Panc1 (cell line): Measurements from ENCODE around the gene RCSD1. TPM values are rescaled to one million over a fixed set of nuclear protein-coding genes. Genes with fewer than 3 reads are reported as not detected.

Source experiments
- ATAC-seq: fragments of 200-7000 bp; cut with Tn5 transposase; 2 replicates; pipeline ENCODE4 v1.9.1; 2020; ENCODE audit warnings: mild to moderate bottlenecking, moderate library complexity
- BruUV-seq: library from RNA; stranded (reverse); fragments of 400-500 nt; replicated peaks from 2 replicates; lab custom pipeline; 2021; lab: Mats Ljungman, UMichigan
- CTCF ChIA-PET: fragments of 300-600 bp; sonication (Branson Sonifier 250); formaldehyde crosslinking; loops from one replicate; lab custom pipeline; 2022; ENCODE audit warnings: antibody characterized with exemption; lab: Charles Lee
- POLR2A ChIA-PET: fragments of 300-600 bp; sonication (Branson Sonifier 250); formaldehyde crosslinking; loops from one replicate; lab custom pipeline; 2022; ENCODE audit warnings: antibody characterized with exemption; lab: Charles Lee
- DNase-seq: peaks from one replicate; pipeline ENCODE4 v3.0.0-alpha.2; 2010; ENCODE audit warnings: low read depth, low spot score
- H3K27ac ChIP-seq: 2 replicates; pipeline ENCODE4 v1.5.1; 2011; ENCODE audit warnings: mild to moderate bottlenecking, low read length, inconsistent platforms
- H3K27me3 ChIP-seq: fragments of 200-500 bp; sonication (Bioruptor generic); 2 replicates; pipeline ENCODE4 v1.6.0; 2014; ENCODE audit warnings: low read length, inconsistent platforms; ENCODE audit not compliant: control insufficient read depth, insufficient read depth
- H3K36me3 ChIP-seq: fragments of 200-500 bp; sonication (Bioruptor generic); 2 replicates; pipeline ENCODE4 v1.5.1; 2014; ENCODE audit warnings: inconsistent platforms, mild to moderate bottlenecking, low read length, moderate library complexity; ENCODE audit not compliant: control insufficient read depth, insufficient read depth
- H3K4me1 ChIP-seq: 2 replicates; pipeline ENCODE4 v1.5.1; 2011; ENCODE audit warnings: inconsistent platforms, mild to moderate bottlenecking, low read length, moderate library complexity; ENCODE audit not compliant: control insufficient read depth, insufficient read depth
- H3K4me3 ChIP-seq, 2 experiments: 2 replicates each; pipeline ENCODE4 v1.5.1; 2011 to 2012; ENCODE audit warnings: low read depth in 2 of 2, low read length in 2 of 2, mild to moderate bottlenecking in 2 of 2, inconsistent platforms in 1 of 2, moderate library complexity in 1 of 2
- H3K9me3 ChIP-seq: fragments of 200-500 bp; sonication (Bioruptor generic); 2 replicates; pipeline ENCODE4 v1.5.1; 2014; ENCODE audit warnings: low read depth, mild to moderate bottlenecking, inconsistent platforms, low read length, moderate library complexity; ENCODE audit not compliant: control insufficient read depth, insufficient read depth
- CTCF ChIP-seq: fragments of 450-650 bp; IDR thresholded peaks from 2 replicates; pipeline ENCODE4 v1.5.1; 2017; ENCODE audit warnings: mild to moderate bottlenecking
- POLR2AphosphoS5 ChIP-seq: IDR thresholded peaks from 2 replicates; pipeline ENCODE4 v1.6.1; 2012; ENCODE audit warnings: mild to moderate bottlenecking, low read depth, low read length, moderate library complexity
- SIN3A ChIP-seq: IDR thresholded peaks from 2 replicates; pipeline ENCODE4 v1.6.1; 2012; ENCODE audit warnings: low read depth, mild to moderate bottlenecking, low read length, moderate library complexity, borderline replicate concordance; ENCODE audit not compliant: insufficient read depth
- TCF7L2 ChIP-seq: IDR thresholded peaks from 2 replicates; pipeline ENCODE4 v1.6.1; 2011; ENCODE audit warnings: mild to moderate bottlenecking, low read depth, low read length, inconsistent platforms
- in situ Hi-C: cut with HindIII; loops from 2 replicates; pipeline ENCODE4 v1.10.0; 2016; ENCODE audit warnings: low sequenced_read_pairs, low pct_unique_long_range_greater_than_20kb
- intact Hi-C: fragments of 100-400 bp; cut with micrococcal nuclease; formaldehyde crosslinking; loops from one replicate; pipeline ENCODE4 v1.10.0; 2022; ENCODE audit not compliant: unreplicated experiment
- total RNA-seq: library from RNA; stranded (reverse); gene quantifications from one replicate; pipeline ENCODE4 v1.2.1, GENCODE V29; 2021; ENCODE audit not compliant: unreplicated experiment
- TF ChIP-seq, protein P1 (sequence below), 2 experiments: IDR thresholded peaks; 2 replicates each; pipeline ENCODE4 v1.6.1; 2011 to 2012; ENCODE audit warnings: low read depth in 2 of 2, control low read depth in 1 of 2, low read length in 1 of 2, mild to moderate bottlenecking in 1 of 2, moderate library complexity in 1 of 2; ENCODE audit not compliant: insufficient read depth in 1 of 2

Gene RCSD1
- total RNA-seq, 1 experiment from 2014 or later, result 1.4 TPM

DNA sequence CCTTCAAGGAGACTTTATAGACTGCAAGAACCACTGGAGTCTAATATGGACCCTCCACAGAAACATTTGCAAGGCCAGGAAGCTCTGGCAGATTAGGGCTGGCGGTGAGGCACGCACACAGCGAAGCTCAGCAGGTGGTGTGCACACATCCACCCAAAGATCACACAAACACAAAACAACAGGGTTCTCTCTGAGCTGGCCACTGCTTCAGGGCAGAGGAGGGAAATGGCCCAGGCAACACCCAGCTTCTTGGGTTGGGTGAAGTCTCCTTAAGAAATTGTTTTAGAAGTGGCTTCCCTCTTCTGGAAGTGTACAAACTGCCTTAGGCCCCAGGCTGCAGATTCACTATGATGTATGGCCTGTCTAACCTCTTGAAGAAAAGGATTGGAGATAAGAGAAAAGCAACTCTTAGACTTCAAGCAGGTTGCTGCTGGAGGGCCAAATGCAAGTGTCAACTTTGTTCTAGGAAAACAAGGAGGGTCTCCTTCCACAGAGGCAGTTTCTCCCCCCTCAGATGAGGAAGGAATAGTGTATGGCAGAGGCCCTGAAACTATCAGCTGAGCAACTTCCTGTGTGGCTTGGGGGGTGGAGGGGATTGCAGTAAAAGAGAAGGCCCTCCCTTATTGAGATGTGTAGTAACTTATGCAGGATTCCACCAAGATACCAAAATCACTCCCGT lies 2.0 kb downstream of the RCSD1 start:
- no peaks in the 10 kb centered on the region for H3K36me3 ChIP-seq
- CTCF ChIA-PET, result no interaction called here
- no peak for DNase-seq
- BruUV-seq, result no TSS peak
- no peak for TF ChIP-seq CTCF
- no peak for TF ChIP-seq TCF7L2
- no peak for TF ChIP-seq SIN3A
- no peak for TF ChIP-seq POLR2AphosphoS5
- TF ChIP-seq, protein P1, sequence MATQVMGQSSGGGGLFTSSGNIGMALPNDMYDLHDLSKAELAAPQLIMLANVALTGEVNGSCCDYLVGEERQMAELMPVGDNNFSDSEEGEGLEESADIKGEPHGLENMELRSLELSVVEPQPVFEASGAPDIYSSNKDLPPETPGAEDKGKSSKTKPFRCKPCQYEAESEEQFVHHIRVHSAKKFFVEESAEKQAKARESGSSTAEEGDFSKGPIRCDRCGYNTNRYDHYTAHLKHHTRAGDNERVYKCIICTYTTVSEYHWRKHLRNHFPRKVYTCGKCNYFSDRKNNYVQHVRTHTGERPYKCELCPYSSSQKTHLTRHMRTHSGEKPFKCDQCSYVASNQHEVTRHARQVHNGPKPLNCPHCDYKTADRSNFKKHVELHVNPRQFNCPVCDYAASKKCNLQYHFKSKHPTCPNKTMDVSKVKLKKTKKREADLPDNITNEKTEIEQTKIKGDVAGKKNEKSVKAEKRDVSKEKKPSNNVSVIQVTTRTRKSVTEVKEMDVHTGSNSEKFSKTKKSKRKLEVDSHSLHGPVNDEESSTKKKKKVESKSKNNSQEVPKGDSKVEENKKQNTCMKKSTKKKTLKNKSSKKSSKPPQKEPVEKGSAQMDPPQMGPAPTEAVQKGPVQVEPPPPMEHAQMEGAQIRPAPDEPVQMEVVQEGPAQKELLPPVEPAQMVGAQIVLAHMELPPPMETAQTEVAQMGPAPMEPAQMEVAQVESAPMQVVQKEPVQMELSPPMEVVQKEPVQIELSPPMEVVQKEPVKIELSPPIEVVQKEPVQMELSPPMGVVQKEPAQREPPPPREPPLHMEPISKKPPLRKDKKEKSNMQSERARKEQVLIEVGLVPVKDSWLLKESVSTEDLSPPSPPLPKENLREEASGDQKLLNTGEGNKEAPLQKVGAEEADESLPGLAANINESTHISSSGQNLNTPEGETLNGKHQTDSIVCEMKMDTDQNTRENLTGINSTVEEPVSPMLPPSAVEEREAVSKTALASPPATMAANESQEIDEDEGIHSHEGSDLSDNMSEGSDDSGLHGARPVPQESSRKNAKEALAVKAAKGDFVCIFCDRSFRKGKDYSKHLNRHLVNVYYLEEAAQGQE (IDR thresholded peaks at IDR 0.05; ENCODE audit: insufficient read depth in 1 of 2, low read depth in 2 of 2, low read length in 1 of 2), result no peak
- no peaks in the 10 kb centered on the region for H3K27me3 ChIP-seq
- H3K9me3 ChIP-seq, result no peaks in the 10 kb centered on the region
- no peak overlapping the region for H3K27ac ChIP-seq
- ATAC-seq, result no peak
- H3K4me1 ChIP-seq, result peaks cover 29% of the 10 kb centered on the region
- in situ Hi-C loops, result no loop called here
- no peak overlapping the region for H3K4me3 ChIP-seq
- intact Hi-C loops, result no loop called here
- POLR2A ChIA-PET, result interaction anchor here (0.6 kb wide), 1 partner anchor 90 kb away, joined by 3 read pairs; the partner anchor contains the start of gene MPZL1

GRCh38 chr1:167633258-167633944 lies 3.4 kb downstream of the RCSD1 start:
- no peak for DNase-seq
- H3K27ac ChIP-seq, result no peak overlapping the region; the same call in 1 of the 2 replicates
- BruUV-seq, result no TSS peak
- in situ Hi-C loops, result no loop called here
- ChIA-PET POLR2A (no interaction called here), CTCF (no interaction called here)
- no peaks in the 10 kb centered on the region for H3K36me3 ChIP-seq
- TF ChIP-seq SIN3A (no peak), POLR2AphosphoS5 (no peak), TCF7L2 (no peak), CTCF (no peak)
- TF ChIP-seq, protein P1 (IDR thresholded peaks at IDR 0.05; ENCODE audit: insufficient read depth in 1 of 2, low read depth in 2 of 2, low read length in 1 of 2), result no peak
- H3K4me3 ChIP-seq, result no peak overlapping the region
- H3K9me3 ChIP-seq, result no peaks in the 10 kb centered on the region
- intact Hi-C loops, result no loop called here
- no peaks in the 10 kb centered on the region for H3K27me3 ChIP-seq
- H3K4me1 ChIP-seq, result peaks cover 19% of the 10 kb centered on the region
- no peak for ATAC-seq
